CD4-positive, alpha-beta T cell (primary cell): ENCODE measurements around the gene BCAR1. TPM values are rescaled to one million over a fixed set of nuclear protein-coding genes. Genes with fewer than 3 reads are reported as not detected.

ENCODE experiments used
- ATAC-seq: fragments of 200-7000 bp; cut with Tn5 transposase; one replicate; pipeline ENCODE4 v1.10.0; 2022; ENCODE audit warnings: mild to moderate bottlenecking; ENCODE audit not compliant: poor library complexity
- CTCF ChIA-PET: fragments of 350-600 bp; sonication (Branson Sonifier 250); formaldehyde crosslinking; loops from one replicate; lab custom pipeline; 2021; ENCODE audit warnings: antibody characterized with exemption, inconsistent platforms; lab: Charles Lee
- POLR2A ChIA-PET: fragments of 350-600 bp; sonication (Branson Sonifier 250); formaldehyde crosslinking; loops from one replicate; lab custom pipeline; 2021; ENCODE audit warnings: antibody characterized with exemption, inconsistent platforms; lab: Charles Lee
- DNase-seq, 14 experiments: peaks; one replicate each; pipeline ENCODE4 v3.0.0-alpha.2; 2013 to 2020; ENCODE audit warnings: mixed read lengths in 2 of 14
- H3K27ac ChIP-seq, 2 donors: one replicate each; pipeline versions ENCODE4 v1.5.1 to v1.7.0; 2013; ENCODE audit warnings: low read length in 2 of 2, low read depth in 1 of 2, mild to moderate bottlenecking in 1 of 2
- H3K27me3 ChIP-seq, 2 experiments: 1 replicate in 1 of 2; 2 replicates in 1 of 2; pipeline versions ENCODE4 v1.6.1 to v1.7.0; 2013; ENCODE audit warnings: low read length in 2 of 2, control low read depth in 1 of 2, mild to moderate bottlenecking in 1 of 2, moderate library complexity in 1 of 2; ENCODE audit not compliant: insufficient read depth in 2 of 2, control insufficient read depth in 1 of 2
- H3K36me3 ChIP-seq: one replicate; pipeline ENCODE4 v1.6.1; 2013; ENCODE audit warnings: low read length, control low read depth; ENCODE audit not compliant: insufficient read depth
- H3K4me1 ChIP-seq: one replicate; pipeline ENCODE4 v1.6.1; 2013; ENCODE audit warnings: low read length, control low read depth; ENCODE audit not compliant: insufficient read depth
- H3K4me3 ChIP-seq: one replicate; pipeline ENCODE4 v1.5.1; 2013; ENCODE audit warnings: mild to moderate bottlenecking, low read length, moderate library complexity
- H3K9me3 ChIP-seq, 2 experiments: 1 replicate in 1 of 2; 2 replicates in 1 of 2; pipeline versions ENCODE4 v1.6.1 to v1.7.0; 2013; ENCODE audit warnings: low read length in 2 of 2, mild to moderate bottlenecking in 2 of 2, control low read depth in 1 of 2, moderate library complexity in 1 of 2; ENCODE audit not compliant: control insufficient read depth in 1 of 2, insufficient read depth in 1 of 2
- H3K27ac Mint-ChIP-seq: one replicate; pipeline ENCODE4 v1.8.0; 2020; ENCODE audit warnings: mixed read lengths
- H3K27me3 Mint-ChIP-seq: one replicate; pipeline ENCODE4 v1.8.0; 2021; ENCODE audit warnings: mixed read lengths
- H3K36me3 Mint-ChIP-seq: one replicate; pipeline ENCODE4 v1.8.0; 2021; ENCODE audit warnings: low read depth, mixed read lengths
- H3K4me1 Mint-ChIP-seq: one replicate; pipeline ENCODE4 v1.8.0; 2021; ENCODE audit warnings: low read depth, mixed read lengths
- H3K4me3 Mint-ChIP-seq: one replicate; pipeline ENCODE4 v1.8.0; 2020; ENCODE audit warnings: mild to moderate bottlenecking, mixed read lengths
- H3K9me3 Mint-ChIP-seq: one replicate; pipeline ENCODE4 v1.8.0; 2020; ENCODE audit warnings: mixed read lengths
- intact Hi-C, 2 experiments: fragments of 100-400 bp; cut with DNase I in 1 of 2; cut with micrococcal nuclease in 1 of 2; formaldehyde crosslinking; loops; one replicate each; pipeline versions ENCODE4 v1.15.1 to v1.9.0; 2023 to 2025; cut with DNase I, micrococcal nuclease
- total RNA-seq, 174 experiments: library from RNA in 2 of 174; stranded (reverse) in 2 of 174; gene quantifications; one replicate each; pipeline ENCODE4 v1.2.3 and lab custom pipeline; 2021 to 2026
- TF ChIP-seq, protein P1 (sequence below): fragments of 200-600 bp; IDR thresholded peaks from one replicate; pipeline ENCODE4 v1.8.0; 2022; ENCODE audit warnings: antibody characterized with exemption, mild to moderate bottlenecking

The BCAR1 gene
- total RNA-seq, 2 experiments from 2014 or later: 0.08 to 0.17 TPM

DNA sequence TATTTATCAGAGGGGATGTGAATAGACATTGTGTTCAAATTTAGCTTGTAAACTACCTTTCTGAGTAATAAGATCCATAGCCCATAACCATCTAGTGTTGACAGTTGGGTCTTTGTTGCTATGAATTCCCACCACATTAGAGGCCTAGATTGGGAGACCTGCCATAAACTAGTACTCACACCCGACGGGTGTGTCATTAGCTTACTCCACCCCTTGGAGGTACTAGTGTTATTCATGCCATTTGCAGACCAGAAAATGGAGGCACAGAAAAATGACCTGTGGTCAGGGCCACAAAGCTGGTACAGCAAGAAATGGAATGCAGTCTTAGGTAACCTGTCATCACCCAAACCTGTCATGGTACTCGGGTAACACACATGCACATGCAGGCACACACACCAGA is 41.3 kb upstream of the BCAR1 start:
- peaks cover 15% of the 10 kb centered on the region for H3K4me1 Mint-ChIP-seq

GRCh38 chr16:75289189-75289588 is 37.8 kb upstream of the BCAR1 start:
- Mint-ChIP-seq H3K27me3 (peaks cover 13% of the 10 kb centered on the region), H3K9me3 (no peaks in the 10 kb centered on the region), H3K27ac (no peak overlapping the region), H3K4me1 (peaks cover 15% of the 10 kb centered on the region), H3K4me3 (no peak overlapping the region), H3K36me3 (peaks cover 51% of the 10 kb centered on the region)
- peaks cover 0 to 4% of the 10 kb centered on the region in 2 experiments for H3K9me3 ChIP-seq
- no peak overlapping the region for H3K27ac ChIP-seq
- no peak overlapping the region for H3K4me3 ChIP-seq
- peaks cover 17% of the 10 kb centered on the region for H3K4me1 ChIP-seq
- peaks cover 22% of the 10 kb centered on the region for H3K36me3 ChIP-seq
- no peak for DNase-seq
- CTCF ChIA-PET: no interaction called here
- intact Hi-C loops: no loop called here
- TF ChIP-seq, protein P1, sequence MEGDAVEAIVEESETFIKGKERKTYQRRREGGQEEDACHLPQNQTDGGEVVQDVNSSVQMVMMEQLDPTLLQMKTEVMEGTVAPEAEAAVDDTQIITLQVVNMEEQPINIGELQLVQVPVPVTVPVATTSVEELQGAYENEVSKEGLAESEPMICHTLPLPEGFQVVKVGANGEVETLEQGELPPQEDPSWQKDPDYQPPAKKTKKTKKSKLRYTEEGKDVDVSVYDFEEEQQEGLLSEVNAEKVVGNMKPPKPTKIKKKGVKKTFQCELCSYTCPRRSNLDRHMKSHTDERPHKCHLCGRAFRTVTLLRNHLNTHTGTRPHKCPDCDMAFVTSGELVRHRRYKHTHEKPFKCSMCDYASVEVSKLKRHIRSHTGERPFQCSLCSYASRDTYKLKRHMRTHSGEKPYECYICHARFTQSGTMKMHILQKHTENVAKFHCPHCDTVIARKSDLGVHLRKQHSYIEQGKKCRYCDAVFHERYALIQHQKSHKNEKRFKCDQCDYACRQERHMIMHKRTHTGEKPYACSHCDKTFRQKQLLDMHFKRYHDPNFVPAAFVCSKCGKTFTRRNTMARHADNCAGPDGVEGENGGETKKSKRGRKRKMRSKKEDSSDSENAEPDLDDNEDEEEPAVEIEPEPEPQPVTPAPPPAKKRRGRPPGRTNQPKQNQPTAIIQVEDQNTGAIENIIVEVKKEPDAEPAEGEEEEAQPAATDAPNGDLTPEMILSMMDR: no peak
- ATAC-seq: no peak
- POLR2A ChIA-PET: no interaction called here
- peaks cover 0 to 11% of the 10 kb centered on the region in 2 experiments for H3K27me3 ChIP-seq

More for the DNA sequence above, 41.3 kb upstream of the BCAR1 start:
- Mint-ChIP-seq H3K27ac (no peak overlapping the region), H3K9me3 (no peaks in the 10 kb centered on the region), H3K36me3 (peaks cover 73% of the 10 kb centered on the region), H3K4me3 (no peak overlapping the region), H3K27me3 (peaks cover 13% of the 10 kb centered on the region)
- Histone ChIP-seq H3K9me3 (no peaks in the 10 kb centered on the region), H3K36me3 (peaks cover 34% of the 10 kb centered on the region), H3K4me1 (peaks cover 17% of the 10 kb centered on the region), H3K27me3 (peaks cover 0 to 9% of the 10 kb centered on the region in 2 experiments), H3K27ac (no peak overlapping the region), H3K4me3 (no peak overlapping the region)
- intact Hi-C loops: no loop called here
- POLR2A ChIA-PET: no interaction called here
- ATAC-seq (no peak), DNase-seq (no peak)
- TF ChIP-seq, protein P1: no peak
- CTCF ChIA-PET: no interaction called here

- Histone ChIP-seq H3K4me1 (peaks cover 17% of the 10 kb centered on the region), H3K36me3 (peaks cover 17% of the 10 kb centered on the region), H3K27ac (no peak overlapping the region), H3K4me3 (no peak overlapping the region), H3K27me3 (peaks cover 0 to 11% of the 10 kb centered on the region in 2 experiments), H3K9me3 (peaks cover 0 to 4% of the 10 kb centered on the region in 2 experiments)
- intact Hi-C loops: no loop called here
- Mint-ChIP-seq H3K4me1 (peaks cover 15% of the 10 kb centered on the region), H3K9me3 (no peaks in the 10 kb centered on the region), H3K27ac (no peak overlapping the region), H3K4me3 (peak overlapping the region; percentile 34), H3K36me3 (peaks cover 45% of the 10 kb centered on the region), H3K27me3 (peaks cover 13% of the 10 kb centered on the region)
- ChIA-PET POLR2A (no interaction called here), CTCF (no interaction called here)
- TF ChIP-seq, protein P1: no peak
- DNase-seq (peak; percentile 21 to 85 (median 52)), ATAC-seq (peak; percentile 93)
Measured at GRCh38 chr16:75288596-75289120, 37.2 kb upstream of the BCAR1 start.
